ENCODE results near the gene RGS8.

DNA sequence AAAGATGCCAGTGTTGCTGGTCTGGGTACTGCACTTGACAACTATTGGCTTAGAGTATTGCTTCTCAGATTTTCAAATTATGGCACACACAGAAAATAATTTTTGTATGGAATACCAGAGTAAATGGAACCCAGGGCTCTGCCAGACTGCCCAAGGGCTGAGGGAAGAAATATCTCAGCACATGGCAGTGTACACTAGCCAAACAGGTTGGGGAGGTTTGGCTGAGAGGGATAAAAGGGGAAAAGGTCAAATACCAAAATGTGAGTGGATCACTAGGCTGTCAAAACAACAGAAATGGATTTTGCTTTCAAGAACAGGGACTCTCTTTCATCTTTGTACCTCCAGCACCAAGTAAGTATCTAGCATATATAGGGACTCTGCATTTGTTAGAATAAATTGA, 3.0 kb upstream of the RGS8 start:
- TF ChIP-seq RFX5 (IDR thresholded peaks at IDR 0.05; ENCODE audit: low read length) (no peak), EP300 (IDR thresholded peaks at IDR 0.05; ENCODE audit: borderline replicate concordance in 1 of 2, low read depth in 1 of 2, low read length in 1 of 2) (no peak)

Measured in SK-N-SH (cell line).